Esophagus squamous epithelium (tissue), 4 donors: ENCODE data around the gene OPTN.

Source experiments
- POLR2A ChIP-seq, 4 donors: fragments of 450-650 bp; IDR thresholded peaks; one replicate each; pipeline ENCODE4 v1.6.1; 2017; ENCODE audit warnings: antibody characterized with exemption in 4 of 4, mild to moderate bottlenecking in 4 of 4, moderate library complexity in 3 of 4
- TF ChIP-seq, protein P1 (sequence below), 6 experiments: fragments of 450-650 bp in 4 of 6; fragments of 200-600 bp in 2 of 6; sonication (generic) in 2 of 6; IDR thresholded peaks; one replicate each; pipeline ENCODE4 v1.5.1; 2016 to 2019; ENCODE audit warnings: antibody characterized with exemption in 6 of 6, mild to moderate bottlenecking in 4 of 6, moderate library complexity in 4 of 6

DNA sequence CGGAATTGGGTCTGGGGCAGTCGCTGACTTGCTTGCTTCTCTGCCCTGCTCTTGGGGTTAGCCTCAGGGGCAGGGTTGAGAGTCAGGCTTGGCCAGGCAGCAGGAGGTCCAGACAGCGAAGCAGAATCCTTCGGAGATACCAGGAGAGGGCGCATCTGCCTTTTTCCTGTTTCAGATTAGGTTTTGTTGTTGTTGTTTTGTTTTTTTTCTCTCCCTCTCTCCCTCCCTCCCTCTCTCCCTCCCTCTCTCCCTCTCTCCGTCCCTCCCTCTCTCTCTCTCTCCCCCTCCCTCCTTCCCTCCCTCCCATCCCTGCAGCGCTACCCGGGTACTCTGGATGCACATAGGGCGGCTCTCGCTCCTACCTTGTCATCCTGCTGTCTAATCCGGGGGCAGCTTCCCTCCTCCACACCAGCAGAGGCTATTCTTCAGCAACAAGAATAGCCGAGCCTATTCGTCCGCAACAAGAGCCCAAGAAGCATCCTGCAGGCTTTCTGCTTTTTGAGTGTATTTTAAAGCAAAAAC lies 758 bp upstream of the OPTN start:
- TF ChIP-seq, protein P1, sequence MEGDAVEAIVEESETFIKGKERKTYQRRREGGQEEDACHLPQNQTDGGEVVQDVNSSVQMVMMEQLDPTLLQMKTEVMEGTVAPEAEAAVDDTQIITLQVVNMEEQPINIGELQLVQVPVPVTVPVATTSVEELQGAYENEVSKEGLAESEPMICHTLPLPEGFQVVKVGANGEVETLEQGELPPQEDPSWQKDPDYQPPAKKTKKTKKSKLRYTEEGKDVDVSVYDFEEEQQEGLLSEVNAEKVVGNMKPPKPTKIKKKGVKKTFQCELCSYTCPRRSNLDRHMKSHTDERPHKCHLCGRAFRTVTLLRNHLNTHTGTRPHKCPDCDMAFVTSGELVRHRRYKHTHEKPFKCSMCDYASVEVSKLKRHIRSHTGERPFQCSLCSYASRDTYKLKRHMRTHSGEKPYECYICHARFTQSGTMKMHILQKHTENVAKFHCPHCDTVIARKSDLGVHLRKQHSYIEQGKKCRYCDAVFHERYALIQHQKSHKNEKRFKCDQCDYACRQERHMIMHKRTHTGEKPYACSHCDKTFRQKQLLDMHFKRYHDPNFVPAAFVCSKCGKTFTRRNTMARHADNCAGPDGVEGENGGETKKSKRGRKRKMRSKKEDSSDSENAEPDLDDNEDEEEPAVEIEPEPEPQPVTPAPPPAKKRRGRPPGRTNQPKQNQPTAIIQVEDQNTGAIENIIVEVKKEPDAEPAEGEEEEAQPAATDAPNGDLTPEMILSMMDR (IDR thresholded peaks at IDR 0.05), result peak in 4 of 6 experiments; percentile 15 to 41 (median 30)
- no peak for TF ChIP-seq POLR2A (IDR thresholded peaks at IDR 0.05)
